ENCODE measurements around the gene FN3KRP. TPM values are rescaled to one million over a fixed set of nuclear protein-coding genes. Genes with fewer than 3 reads are reported as not detected.

The FN3KRP gene
- total and polyA plus RNA-seq, 2 donors (not counting 3 experiments of a cell fraction or from before 2014, with no cell fraction given): 22.2 to 35.2 TPM

- H3K4me2 ChIP-seq (ENCODE audit: insufficient read depth, low read length): no peak overlapping the region
- no peak overlapping the region for H3K4me3 ChIP-seq (replicated peaks in 1 of 3; ENCODE audit: insufficient read depth in 1 of 3, low read depth in 1 of 3, low read length in 3 of 3)
- H3K79me2 ChIP-seq (ENCODE audit: control insufficient read depth, insufficient read depth, low read length): no peaks in the 10 kb centered on the region
- no peaks in the 10 kb centered on the region for H4K20me1 ChIP-seq (replicated peaks; ENCODE audit: control insufficient read depth, extremely low read depth, insufficient read depth, low read length)
- dilution Hi-C loops (cut with MboI; ENCODE audit: extremely low pct_ligation_motif_present, low sequenced_read_pairs) (no loop called here), intact Hi-C loops (cut with micrococcal nuclease) (loop anchor here (1.0 kb wide), 1 partner anchor 99 kb away; no protein-coding TSS in a partner anchor)
- no peaks in the 10 kb centered on the region for H3K36me3 ChIP-seq (ENCODE audit: control insufficient read depth in 2 of 2, extremely low read depth in 1 of 2, insufficient read depth in 2 of 2, low read length in 2 of 2)
- no peaks in the 10 kb centered on the region for H3K9me1 ChIP-seq (replicated peaks; ENCODE audit: control insufficient read depth, extremely low read depth, insufficient read depth, low read length)
- no TSS peak for BruUV-seq (replicated peaks)
- peak overlapping the region; percentile 60 for H2AFZ ChIP-seq (ENCODE audit: low read depth, low read length)
- no peak overlapping the region for H3K9ac ChIP-seq (replicated peaks; ENCODE audit: extremely low read depth, insufficient read depth, low read length)
- POLR2A ChIA-PET: no interaction called here
- DNase-seq (ENCODE audit: low read depth, low spot score): no peak
- TF ChIP-seq GATA2 (IDR thresholded peaks at IDR 0.05; ENCODE audit: insufficient read depth, insufficient read length, low read depth, low read length): no peak
- TF ChIP-seq, protein P1, sequence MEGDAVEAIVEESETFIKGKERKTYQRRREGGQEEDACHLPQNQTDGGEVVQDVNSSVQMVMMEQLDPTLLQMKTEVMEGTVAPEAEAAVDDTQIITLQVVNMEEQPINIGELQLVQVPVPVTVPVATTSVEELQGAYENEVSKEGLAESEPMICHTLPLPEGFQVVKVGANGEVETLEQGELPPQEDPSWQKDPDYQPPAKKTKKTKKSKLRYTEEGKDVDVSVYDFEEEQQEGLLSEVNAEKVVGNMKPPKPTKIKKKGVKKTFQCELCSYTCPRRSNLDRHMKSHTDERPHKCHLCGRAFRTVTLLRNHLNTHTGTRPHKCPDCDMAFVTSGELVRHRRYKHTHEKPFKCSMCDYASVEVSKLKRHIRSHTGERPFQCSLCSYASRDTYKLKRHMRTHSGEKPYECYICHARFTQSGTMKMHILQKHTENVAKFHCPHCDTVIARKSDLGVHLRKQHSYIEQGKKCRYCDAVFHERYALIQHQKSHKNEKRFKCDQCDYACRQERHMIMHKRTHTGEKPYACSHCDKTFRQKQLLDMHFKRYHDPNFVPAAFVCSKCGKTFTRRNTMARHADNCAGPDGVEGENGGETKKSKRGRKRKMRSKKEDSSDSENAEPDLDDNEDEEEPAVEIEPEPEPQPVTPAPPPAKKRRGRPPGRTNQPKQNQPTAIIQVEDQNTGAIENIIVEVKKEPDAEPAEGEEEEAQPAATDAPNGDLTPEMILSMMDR (IDR thresholded peaks at IDR 0.05; ENCODE audit: extremely low read depth in 1 of 2, insufficient read depth in 1 of 2, low read depth in 1 of 2, low read length in 2 of 2): peak; percentile 32 to 58
- FAIRE-seq: no peak
- H3K4me1 ChIP-seq (ENCODE audit: control insufficient read depth, extremely low read depth, insufficient read depth, low read length): no peaks in the 10 kb centered on the region
- no peaks in the 10 kb centered on the region for H3K27me3 ChIP-seq (ENCODE audit: control insufficient read depth in 2 of 2, insufficient read depth in 2 of 2, low read length in 2 of 2)
- CTCF ChIA-PET: interaction anchor here (0.5 to 1.5 kb wide), 11 partner anchors 17 to 245 kb away, joined by 3 to 14 read pairs (median 3); no protein-coding TSS in a partner anchor
- H3K9me3 ChIP-seq (replicated peaks; ENCODE audit: control insufficient read depth, insufficient read depth, low read length): no peaks in the 10 kb centered on the region
- H3K27ac ChIP-seq (ENCODE audit: insufficient read depth, low read depth, low read length): no peak overlapping the region
Measured at GRCh38 chr17:82668631-82669099, 47.8 kb upstream of the FN3KRP start.

DNA sequence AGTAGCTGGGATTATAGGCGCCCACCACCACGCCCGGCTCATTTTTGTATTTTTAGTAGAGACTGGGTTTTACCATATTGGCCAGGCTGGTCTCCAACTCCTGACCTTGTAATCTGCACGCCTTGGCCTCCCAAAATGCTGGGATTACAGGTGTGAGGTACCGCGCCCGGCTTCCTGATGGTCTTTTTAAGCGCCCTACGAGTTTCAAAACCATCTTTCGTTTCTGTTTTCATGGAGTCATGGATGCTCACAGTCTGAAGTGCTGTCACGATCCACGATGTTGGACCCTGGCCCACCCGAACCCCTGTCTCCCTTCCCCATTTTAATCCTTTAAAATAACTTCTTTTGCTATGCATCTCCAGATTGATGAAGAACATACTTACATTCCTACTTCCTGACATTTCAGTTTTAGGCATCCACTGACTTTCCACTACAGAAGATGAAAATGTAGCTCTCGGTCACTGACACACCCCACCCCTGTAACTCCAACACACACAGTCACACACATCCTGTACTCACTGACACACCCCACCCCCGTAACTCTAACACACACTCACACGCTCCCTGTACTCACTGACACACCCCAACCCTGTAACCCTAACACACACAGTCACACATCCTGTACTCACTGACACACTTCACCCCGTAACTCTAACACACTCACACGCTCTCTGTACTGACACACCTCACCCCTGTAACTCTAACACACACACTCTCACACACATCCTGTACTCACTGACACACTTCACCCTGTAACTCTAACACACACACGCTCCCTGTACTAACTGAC, 45.6 kb upstream of the FN3KRP start:
- H3K4me1 ChIP-seq (ENCODE audit: control insufficient read depth, extremely low read depth, insufficient read depth, low read length): no peaks in the 10 kb centered on the region
- no peaks in the 10 kb centered on the region for H4K20me1 ChIP-seq (replicated peaks; ENCODE audit: control insufficient read depth, extremely low read depth, insufficient read depth, low read length)
- H3K79me2 ChIP-seq (ENCODE audit: control insufficient read depth, insufficient read depth, low read length): no peaks in the 10 kb centered on the region
- H3K4me3 ChIP-seq (replicated peaks in 1 of 3; ENCODE audit: insufficient read depth in 1 of 3, low read depth in 1 of 3, low read length in 3 of 3): no peak overlapping the region
- H3K27ac ChIP-seq (ENCODE audit: insufficient read depth, low read depth, low read length): no peak overlapping the region
- no peak overlapping the region for H2AFZ ChIP-seq (ENCODE audit: low read depth, low read length)
- ChIA-PET POLR2A (no interaction called here), CTCF (no interaction called here)
- no peak overlapping the region for H3K4me2 ChIP-seq (ENCODE audit: insufficient read depth, low read length)
- dilution Hi-C loops (cut with MboI; ENCODE audit: extremely low pct_ligation_motif_present, low sequenced_read_pairs) (no loop called here), intact Hi-C loops (cut with micrococcal nuclease) (no loop called here)
- H3K9me3 ChIP-seq (replicated peaks; ENCODE audit: control insufficient read depth, insufficient read depth, low read length): no peaks in the 10 kb centered on the region
- FAIRE-seq (no peak), DNase-seq (ENCODE audit: low read depth, low spot score) (no peak)
- TF ChIP-seq, protein P1 (IDR thresholded peaks at IDR 0.05; ENCODE audit: extremely low read depth in 1 of 2, insufficient read depth in 1 of 2, low read depth in 1 of 2, low read length in 2 of 2): no peak
- no peak for TF ChIP-seq EZH2 (IDR thresholded peaks at IDR 0.05; ENCODE audit: borderline replicate concordance, low read depth, low read length, severe bottlenecking)
- TF ChIP-seq JUN (IDR thresholded peaks at IDR 0.05; ENCODE audit: borderline replicate concordance, insufficient read depth, insufficient read length, low read depth): no peak
- no peak for TF ChIP-seq GATA2 (IDR thresholded peaks at IDR 0.05; ENCODE audit: insufficient read depth, insufficient read length, low read depth, low read length)
- no peak for TF ChIP-seq FOS (IDR thresholded peaks at IDR 0.05; ENCODE audit: borderline replicate concordance, insufficient read depth, low read length)
- H3K27me3 ChIP-seq (ENCODE audit: control insufficient read depth in 2 of 2, insufficient read depth in 2 of 2, low read length in 2 of 2): no peaks in the 10 kb centered on the region
- no peaks in the 10 kb centered on the region for H3K36me3 ChIP-seq (ENCODE audit: control insufficient read depth in 2 of 2, extremely low read depth in 1 of 2, insufficient read depth in 2 of 2, low read length in 2 of 2)
- no peak overlapping the region for H3K9ac ChIP-seq (replicated peaks; ENCODE audit: extremely low read depth, insufficient read depth, low read length)
- no peaks in the 10 kb centered on the region for H3K9me1 ChIP-seq (replicated peaks; ENCODE audit: control insufficient read depth, extremely low read depth, insufficient read depth, low read length)
- BruUV-seq (replicated peaks): no TSS peak

Data from endothelial cell of umbilical vein (primary cell).